ENCODE data around the gene KCNQ5.
A peak's percentile ranks its signal among the peaks of the same experiment; 100 is the strongest.

Gene KCNQ5

GRCh38 chr6:72676995-72677394, 55.1 kb downstream of the KCNQ5 start:
- no peak for DNase-seq (ENCODE audit: low spot score)

DNA sequence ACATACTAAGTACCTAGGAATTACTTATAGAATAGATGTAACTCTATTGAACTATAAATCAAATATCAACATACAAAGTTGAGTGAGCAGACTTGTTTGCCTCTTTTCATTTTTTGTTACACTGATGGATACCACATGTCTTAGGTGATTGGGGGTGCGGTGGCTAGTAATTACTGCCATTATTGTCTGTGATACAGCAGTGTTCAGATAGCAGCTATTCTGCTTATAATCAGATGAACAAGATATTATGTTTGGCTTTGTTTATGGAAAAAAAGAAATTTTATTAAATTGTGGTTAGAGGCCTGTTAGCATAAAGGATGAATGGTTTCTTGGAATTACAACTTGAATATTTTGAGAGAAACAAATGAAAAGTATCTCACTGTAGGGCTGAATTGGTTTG, 55.9 kb downstream of the KCNQ5 start:
- no peak for DNase-seq (ENCODE audit: low spot score)

DNA sequence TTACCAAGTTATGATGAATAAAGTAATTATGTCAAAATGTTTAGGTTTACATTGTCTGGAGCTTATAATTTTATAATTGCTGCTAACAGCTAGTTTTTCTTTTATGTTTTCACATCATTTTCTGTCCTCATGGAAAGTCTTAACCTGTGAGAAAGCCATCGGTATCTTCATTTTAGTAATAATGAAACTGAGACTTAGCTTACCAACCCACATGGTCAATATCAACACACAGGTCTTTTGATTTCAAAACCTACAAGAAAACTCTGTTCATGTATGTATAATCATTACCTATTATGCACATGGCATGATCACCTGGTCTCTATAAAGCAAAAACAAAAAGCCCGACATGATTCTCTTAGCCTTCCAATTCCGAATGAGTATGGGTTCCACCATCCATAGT, 61.9 kb downstream of the KCNQ5 start:
- peak; percentile 10 for DNase-seq (ENCODE audit: low spot score)

DNA sequence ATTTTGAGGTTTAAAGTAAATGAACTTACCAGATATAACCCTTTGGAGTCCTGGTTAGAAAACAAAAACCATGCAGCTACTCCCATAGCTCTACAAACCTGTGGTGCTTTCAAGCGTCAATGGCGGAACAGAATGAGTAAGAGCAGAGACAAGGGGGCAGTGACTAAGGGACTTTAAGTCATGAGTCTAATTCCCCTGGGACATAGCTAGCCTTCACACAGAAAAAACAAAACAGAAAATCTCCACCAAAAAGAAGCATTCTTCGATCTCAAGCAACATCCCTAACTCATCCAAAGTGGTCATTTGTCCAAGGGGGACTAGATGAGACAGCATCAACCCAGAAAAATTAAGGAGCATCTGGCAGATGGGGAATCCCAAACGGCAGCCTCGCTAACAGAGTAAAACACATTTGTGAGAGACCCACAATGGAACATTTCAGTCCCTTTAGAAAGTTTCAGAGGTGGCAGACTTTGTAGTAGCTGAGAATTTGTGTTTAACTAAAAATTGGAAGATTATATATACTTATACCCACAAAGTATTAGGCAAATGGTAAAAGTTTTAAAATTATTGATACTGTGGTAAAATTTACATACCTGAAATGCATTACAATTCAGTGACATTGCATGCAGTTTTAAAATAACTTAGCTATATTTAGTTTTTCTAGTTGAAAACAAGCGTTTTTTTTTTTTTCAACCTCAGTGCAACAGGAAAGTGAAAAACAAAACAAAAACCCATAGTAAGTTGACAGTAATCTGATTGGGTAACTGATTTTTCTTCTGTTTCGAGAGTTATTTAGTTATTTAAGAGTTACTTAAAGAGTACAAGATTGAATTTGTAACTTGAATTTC, 67.5 kb downstream of the KCNQ5 start:
- no peak for DNase-seq (ENCODE audit: low spot score)

DNA sequence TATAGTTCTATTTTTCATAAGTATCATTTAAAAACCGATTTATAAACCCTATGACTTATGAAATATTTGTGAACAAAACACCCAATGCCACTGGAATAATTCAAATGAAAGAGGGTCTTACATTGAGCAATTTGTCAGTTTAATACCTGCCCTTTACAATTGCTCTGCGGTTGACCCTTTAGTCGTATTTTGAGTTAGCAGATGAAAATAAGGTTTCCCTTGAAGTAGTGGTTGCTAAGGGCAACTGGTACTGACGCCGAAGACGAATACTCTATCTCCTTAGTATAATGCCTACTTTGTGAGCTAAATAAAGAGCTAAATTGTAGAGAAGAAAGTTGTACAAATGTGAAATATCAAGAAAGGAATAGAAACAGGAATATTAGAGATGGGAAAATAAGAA, 69.4 kb downstream of the KCNQ5 start:
- DNase-seq (ENCODE audit: low spot score): no peak

DNA sequence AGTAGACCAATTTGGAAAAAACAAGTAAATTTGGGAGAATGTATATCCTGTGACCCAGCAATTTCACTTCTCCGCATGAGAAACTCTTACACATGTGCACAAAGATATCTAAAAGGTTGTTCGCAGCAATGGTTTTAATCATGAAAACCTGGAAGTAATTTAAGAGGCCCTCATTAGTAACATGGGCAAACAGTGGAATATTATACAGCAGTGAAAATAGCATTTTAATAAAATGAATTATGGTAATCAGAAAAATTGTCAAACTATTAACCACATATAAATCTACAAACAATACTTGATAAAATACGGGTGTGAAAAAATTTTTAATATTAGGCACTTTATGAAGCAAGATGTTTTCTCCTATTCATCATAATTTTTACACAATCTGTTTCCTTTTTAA, 74.2 kb downstream of the KCNQ5 start:
- no peak for DNase-seq (ENCODE audit: low spot score)

- no peak for DNase-seq (ENCODE audit: low spot score)
Observed at GRCh38 chr6:72699159-72699558, 77.3 kb downstream of the KCNQ5 start.

DNA sequence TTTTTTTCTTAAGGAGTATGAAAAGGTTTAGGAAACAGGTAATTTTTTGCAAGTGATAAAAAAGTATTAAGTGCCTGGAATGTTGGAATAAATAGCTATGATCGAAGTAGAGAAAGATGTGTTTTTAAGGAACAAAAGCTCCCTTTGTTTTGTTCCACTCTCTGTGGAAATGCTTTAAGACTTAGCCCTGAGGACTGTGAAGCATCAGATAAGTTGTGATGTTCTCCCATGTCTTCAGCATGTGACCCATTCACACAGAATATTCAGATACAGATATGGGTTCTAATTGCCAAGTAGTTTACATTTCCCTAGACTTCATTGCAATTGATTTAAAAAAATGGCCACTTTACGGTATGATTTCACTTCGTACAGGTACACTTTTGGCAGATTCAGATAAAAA, 80.6 kb downstream of the KCNQ5 start:
- no peak for DNase-seq (ENCODE audit: low spot score)

GRCh38 chr6:72703093-72703492, 81.2 kb downstream of the KCNQ5 start:
- no peak for DNase-seq (ENCODE audit: low spot score)

DNA sequence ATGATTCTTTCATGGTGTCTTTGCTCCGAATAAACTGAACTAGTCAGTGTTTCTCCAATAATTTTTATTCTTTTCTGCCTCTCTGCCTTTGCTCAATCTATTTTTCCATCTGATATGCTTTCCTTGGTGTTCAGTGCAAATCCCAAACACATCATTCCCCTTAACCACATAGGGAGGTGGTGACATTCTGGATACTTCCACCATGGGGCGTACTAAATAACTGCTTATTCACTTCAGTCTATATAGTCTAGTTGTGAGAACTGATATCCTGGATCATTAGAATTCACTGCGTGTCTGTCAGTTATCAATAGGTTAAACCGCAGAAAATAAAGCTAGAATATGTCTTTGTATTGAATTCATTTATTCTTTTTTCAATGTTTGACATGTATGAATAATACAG, 83.1 kb downstream of the KCNQ5 start:
- DNase-seq (ENCODE audit: low spot score): no peak

DNA sequence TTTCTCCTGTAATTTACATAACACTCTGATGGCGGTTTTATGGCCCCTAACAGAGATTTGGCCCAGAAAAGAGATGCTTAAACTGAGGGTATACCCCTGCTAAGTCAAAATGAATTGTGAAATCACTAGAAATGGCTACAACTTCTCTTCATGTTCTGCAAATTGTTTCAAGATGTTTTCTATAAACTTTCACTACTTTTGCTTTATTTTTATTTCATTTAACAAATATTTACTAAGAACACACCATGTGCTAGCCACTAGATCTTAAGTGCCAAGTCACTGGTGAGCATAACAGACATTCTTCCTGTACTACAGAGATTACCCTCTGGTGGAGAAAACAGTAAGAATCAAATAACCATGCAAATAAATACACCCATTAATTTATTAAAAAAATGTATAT, 87.6 kb downstream of the KCNQ5 start:
- no peak for DNase-seq (ENCODE audit: low spot score)

DNA sequence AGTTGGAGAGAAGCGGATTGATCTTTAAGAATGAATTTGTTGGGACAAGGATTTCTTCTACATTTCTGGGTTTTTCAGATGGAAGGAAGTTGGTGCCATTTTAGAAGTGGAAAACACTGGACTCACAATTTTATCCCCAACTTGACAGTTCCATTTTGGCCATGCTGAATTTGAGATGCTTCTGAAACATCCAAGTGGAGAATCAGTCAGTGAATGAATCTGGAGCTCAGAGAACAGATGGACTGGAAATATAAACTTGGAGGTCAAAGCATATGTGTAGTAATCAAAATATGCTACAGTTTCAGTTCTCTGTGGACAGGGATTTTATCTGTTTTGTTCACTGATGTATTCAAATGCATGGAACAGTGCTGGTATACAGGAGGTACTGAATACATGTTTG, 89.9 kb downstream of the KCNQ5 start:
- DNase-seq (ENCODE audit: low spot score): no peak

DNA sequence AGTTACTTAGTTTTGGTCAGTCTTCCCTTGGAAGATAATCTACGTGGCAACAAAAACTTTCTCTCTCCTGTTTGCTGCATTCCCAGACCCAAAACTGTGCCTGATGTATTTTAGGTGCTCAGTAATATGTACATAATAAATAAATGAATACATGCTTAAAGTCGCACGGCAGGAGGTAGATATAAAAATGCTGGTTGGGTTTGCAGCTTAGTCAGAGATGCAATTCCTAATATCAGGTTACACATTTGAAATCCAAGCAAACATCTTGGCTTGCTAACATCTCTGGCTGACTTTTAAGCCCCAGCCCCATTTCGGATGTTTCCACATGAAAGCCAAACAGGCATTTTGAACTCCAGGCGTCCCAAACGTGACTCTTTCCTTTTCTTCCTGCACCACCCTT, 91.0 kb downstream of the KCNQ5 start:
- no peak for DNase-seq (ENCODE audit: low spot score)

DNA sequence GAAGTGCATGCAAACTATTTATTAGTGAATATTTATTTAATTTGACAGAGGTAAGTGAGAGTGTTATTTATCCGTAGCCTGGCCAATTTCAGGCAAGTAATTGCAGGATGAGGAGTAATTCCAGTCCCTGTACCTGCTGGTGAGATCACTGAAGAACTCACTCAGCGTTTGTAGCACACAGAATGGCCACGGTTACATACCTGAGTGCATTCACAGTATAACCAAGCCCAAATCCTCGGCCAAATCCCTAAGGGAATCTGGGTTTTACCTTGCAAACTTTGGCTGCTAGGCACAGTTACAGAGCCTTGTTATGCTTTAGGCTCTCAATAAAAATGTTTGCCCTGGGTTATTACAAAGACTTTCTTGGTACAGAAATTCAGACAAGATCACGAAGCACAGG, 93.3 kb downstream of the KCNQ5 start:
- no peak for DNase-seq (ENCODE audit: low spot score)

DNA sequence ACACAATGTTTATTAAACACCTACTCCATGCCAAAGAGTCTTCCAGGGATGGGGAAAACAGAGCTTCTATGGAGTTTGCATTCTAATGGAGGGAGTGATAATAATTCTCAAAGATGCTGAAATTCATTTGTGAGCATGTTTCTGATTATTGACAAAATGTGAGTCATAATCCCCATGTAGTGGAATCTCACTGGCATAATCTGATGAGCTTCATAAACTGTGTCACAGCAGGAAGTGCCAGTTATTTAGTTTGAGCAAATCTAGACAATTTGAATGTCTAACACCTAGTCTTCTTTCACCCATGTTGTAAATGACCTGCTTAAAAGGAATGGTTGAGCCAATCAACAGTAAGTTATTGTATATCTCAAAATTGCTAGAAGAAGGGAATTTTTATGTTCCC, 95.1 kb downstream of the KCNQ5 start:
- no peak for DNase-seq (ENCODE audit: low spot score)

- DNase-seq (ENCODE audit: low spot score): no peak
Observed at GRCh38 chr6:72720464-72720863, 98.6 kb downstream of the KCNQ5 start.

GRCh38 chr6:72721346-72721745, 99.5 kb downstream of the KCNQ5 start:
- DNase-seq (ENCODE audit: low spot score): no peak

DNA sequence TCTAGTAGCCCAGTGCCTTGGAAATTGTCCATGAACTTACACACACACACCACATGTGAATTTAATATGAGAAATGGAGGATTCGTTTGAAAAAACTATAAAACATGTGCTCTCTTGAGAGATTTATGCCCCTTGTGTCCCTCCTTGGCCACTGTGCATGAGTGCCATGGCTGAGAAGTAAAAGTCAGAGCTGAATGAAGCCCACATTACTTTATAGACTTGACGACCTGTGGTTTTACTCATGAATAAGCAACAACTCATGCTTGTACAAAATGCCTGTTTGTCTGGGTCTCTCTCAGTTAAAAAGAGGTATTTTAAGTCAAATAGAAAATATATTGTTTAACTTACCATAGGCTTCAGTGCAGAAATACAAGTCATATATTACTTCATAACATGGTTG, 102.7 kb downstream of the KCNQ5 start:
- no peak for DNase-seq (ENCODE audit: low spot score)

DNA sequence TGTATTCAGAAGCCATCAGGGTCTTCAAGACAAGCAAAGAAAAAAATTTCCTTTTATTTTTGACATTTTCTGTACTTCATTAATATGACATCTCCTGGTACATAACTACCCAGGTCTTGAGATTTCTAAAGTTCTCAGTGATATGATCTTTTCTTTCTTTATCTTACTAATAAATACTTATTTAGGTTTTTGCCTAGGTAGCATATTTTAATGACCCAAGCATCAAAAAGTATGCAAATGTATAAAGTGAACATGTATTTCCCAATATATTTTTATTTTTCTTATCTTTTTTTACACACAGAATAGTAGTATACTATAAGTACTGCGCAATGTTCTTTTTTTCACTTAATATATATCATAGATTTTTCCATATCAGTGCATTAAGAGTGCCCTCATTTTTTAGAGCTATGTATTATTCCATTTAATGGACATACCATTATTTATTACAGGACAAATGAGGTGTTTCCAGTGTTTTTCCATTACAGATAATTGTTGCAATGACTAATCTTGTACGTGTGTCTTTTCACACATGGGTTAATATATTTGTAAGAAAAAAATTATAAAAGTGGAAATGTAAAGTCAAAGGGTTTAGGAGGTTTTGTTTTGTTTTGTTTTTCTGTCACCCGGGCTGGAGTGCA, 107.0 kb downstream of the KCNQ5 start:
- DNase-seq (ENCODE audit: low spot score): no peak

- no peak for DNase-seq (ENCODE audit: low spot score)
Observed at GRCh38 chr6:72733045-72733444, 111.2 kb downstream of the KCNQ5 start.

DNA sequence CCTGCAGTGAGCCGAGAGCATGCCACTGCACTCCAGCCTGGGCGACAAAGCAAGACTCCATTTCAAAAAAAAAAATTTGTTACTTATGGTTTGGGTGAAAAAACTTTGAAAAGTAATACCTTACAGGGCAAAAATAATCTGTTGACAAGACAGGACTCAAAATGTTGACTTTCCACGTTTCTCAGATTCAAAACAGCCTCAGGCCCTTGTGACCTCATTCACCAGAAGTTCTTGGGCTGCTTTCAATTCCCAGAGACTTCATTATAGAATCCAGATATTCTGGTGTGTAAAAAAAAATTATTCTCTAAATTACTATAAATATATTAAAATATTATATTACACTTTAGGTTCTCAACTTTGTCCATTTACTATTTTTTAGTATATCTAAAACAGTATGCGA, 116.2 kb downstream of the KCNQ5 start:
- no peak for DNase-seq (ENCODE audit: low spot score)

- DNase-seq (ENCODE audit: low spot score): peak; percentile 19
Observed at GRCh38 chr6:72739368-72739779, 117.5 kb downstream of the KCNQ5 start.

DNA sequence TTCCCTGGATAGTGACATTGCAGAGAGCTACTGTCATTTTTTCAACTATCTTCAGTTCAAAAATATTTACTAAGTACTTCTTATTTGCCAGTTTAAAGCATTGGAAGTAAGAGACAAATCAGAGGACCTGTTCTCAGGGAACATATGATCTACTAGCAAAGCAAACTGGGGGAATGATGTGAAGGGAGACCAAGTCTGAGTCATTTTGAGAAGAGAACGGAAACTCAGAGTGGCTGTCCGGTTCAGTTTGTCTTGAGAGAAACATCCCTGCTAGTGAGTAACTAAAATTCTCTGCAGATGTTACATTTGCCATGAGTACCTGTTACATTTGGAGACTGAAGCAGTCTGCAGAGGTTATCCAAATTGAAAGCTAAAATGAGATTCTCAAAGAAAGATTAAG, 118.3 kb downstream of the KCNQ5 start:
- DNase-seq (ENCODE audit: low spot score): peak; percentile 67

DNA sequence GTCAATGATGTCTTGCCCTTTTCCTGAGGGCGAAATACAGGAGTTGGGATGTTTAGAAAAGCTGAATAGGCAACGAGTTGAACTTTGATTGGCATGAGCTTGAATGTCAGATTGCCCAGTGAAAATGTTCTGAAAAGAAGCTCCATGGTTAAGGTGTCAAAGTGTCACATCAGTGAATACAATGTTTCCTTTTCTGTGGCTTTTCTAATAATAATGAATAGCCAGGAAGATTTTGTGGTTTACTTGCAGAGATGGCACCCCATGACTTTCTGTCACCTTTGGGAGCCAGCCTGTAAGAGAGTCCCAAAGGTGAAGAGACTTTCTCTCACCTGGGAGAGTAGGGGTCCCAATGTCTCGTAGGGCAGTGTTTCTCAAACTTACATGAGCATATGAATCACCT, 119.2 kb downstream of the KCNQ5 start:
- DNase-seq (ENCODE audit: low spot score): no peak

All from activated CD4-positive, alpha-beta T cell treated with anti-CD3 and anti-CD28 coated beads, Interleukin-2, Interleukin-4, amounts not matched to agents 100 ng/mL and 50 ng/mL, durations not matched to agents 16 hours and 8 hours (primary cell).